ENCODE results near the gene MYL12A.

The MYL12A gene

GRCh38 chr18:3225588-3225987 lies 22.0 kb upstream of the MYL12A start:
- DNase-seq = no peak

GRCh38 chr18:3226048-3226447 lies 21.6 kb upstream of the MYL12A start:
- no peak for DNase-seq

GRCh38 chr18:3230401-3231334 lies 16.9 kb upstream of the MYL12A start:
- DNase-seq = peak; percentile 33

GRCh38 chr18:3233004-3233403 lies 14.6 kb upstream of the MYL12A start:
- DNase-seq = no peak

GRCh38 chr18:3233433-3234168 lies 14.0 kb upstream of the MYL12A start:
- DNase-seq = no peak

- no peak for DNase-seq
Measured at GRCh38 chr18:3234457-3234856, 13.1 kb upstream of the MYL12A start.

GRCh38 chr18:3235846-3236245 lies 11.8 kb upstream of the MYL12A start:
- DNase-seq = no peak

GRCh38 chr18:3236470-3236869 lies 11.1 kb upstream of the MYL12A start:
- no peak for DNase-seq

GRCh38 chr18:3238742-3239141 lies 8.9 kb upstream of the MYL12A start:
- DNase-seq = no peak

- no peak for DNase-seq
Measured at GRCh38 chr18:3245185-3245564, 2.4 kb upstream of the MYL12A start.

- DNase-seq = peak; percentile 88
Measured at GRCh38 chr18:3245853-3246634, 1.6 kb upstream of the MYL12A start.

GRCh38 chr18:3246635-3247239 lies 864 bp upstream of the MYL12A start:
- DNase-seq = no peak

- DNase-seq = no peak
Measured at GRCh38 chr18:3248062-3248657, 559 bp downstream of the MYL12A start.

GRCh38 chr18:3248658-3249359 lies 1.2 kb downstream of the MYL12A start:
- DNase-seq = peak; percentile 64

GRCh38 chr18:3250237-3251107 lies 2.9 kb downstream of the MYL12A start:
- peak; percentile 87 for DNase-seq

GRCh38 chr18:3251249-3251962 lies 3.8 kb downstream of the MYL12A start:
- DNase-seq = peak; percentile 21

- peak; percentile 60 for DNase-seq
Measured at GRCh38 chr18:3251963-3252277, 4.3 kb downstream of the MYL12A start.

- DNase-seq = no peak
Measured at GRCh38 chr18:3252843-3253242, 5.2 kb downstream of the MYL12A start.

- peak; percentile 21 for DNase-seq
Measured at GRCh38 chr18:3254725-3255124, 7.1 kb downstream of the MYL12A start.

GRCh38 chr18:3255611-3256165 lies 8.1 kb downstream of the MYL12A start:
- no peak for DNase-seq

All from EL (cell line).